ENCODE measurements around the gene INPP5E. TPM values are rescaled to one million over a fixed set of nuclear protein-coding genes. Genes with fewer than 3 reads are reported as not detected.

INPP5E gene
- total RNA-seq, 4 donors from 2014 or later, result 8.4 to 17.1 (median 12.5) TPM

DNA sequence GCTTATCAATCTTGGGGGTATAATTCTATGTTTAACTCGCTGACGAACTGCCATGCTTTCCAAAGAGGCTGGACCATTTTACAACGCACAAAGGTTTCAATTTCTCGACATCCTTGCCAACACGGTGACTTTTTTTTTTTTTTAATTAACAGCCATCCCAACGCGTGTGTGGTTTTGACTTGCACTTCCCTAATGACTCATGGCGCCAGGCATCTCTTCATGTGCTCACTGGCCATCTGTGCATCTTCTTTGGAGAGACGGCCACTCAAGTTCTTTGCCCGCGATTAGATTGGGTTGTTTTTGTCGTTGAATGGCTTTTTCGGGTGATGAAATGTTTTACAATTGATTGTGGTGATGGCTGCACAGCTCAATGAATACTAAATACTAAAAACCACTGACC is 53.6 kb downstream of the INPP5E start:
- Histone ChIP-seq H3K27me3 (no peaks in the 10 kb centered on the region), H3K36me3 (peaks cover 23 to 98% (median 88%) of the 10 kb centered on the region in 4 donors)
- TF ChIP-seq POLR2AphosphoS5 (IDR thresholded peaks at IDR 0.05) (no peak), POLR2A (IDR thresholded peaks at IDR 0.05; ENCODE audit: low read depth) (no peak), EP300 (IDR thresholded peaks at IDR 0.05) (no peak)
- TF ChIP-seq, protein P1, sequence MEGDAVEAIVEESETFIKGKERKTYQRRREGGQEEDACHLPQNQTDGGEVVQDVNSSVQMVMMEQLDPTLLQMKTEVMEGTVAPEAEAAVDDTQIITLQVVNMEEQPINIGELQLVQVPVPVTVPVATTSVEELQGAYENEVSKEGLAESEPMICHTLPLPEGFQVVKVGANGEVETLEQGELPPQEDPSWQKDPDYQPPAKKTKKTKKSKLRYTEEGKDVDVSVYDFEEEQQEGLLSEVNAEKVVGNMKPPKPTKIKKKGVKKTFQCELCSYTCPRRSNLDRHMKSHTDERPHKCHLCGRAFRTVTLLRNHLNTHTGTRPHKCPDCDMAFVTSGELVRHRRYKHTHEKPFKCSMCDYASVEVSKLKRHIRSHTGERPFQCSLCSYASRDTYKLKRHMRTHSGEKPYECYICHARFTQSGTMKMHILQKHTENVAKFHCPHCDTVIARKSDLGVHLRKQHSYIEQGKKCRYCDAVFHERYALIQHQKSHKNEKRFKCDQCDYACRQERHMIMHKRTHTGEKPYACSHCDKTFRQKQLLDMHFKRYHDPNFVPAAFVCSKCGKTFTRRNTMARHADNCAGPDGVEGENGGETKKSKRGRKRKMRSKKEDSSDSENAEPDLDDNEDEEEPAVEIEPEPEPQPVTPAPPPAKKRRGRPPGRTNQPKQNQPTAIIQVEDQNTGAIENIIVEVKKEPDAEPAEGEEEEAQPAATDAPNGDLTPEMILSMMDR (IDR thresholded peaks at IDR 0.05), result no peak

DNA sequence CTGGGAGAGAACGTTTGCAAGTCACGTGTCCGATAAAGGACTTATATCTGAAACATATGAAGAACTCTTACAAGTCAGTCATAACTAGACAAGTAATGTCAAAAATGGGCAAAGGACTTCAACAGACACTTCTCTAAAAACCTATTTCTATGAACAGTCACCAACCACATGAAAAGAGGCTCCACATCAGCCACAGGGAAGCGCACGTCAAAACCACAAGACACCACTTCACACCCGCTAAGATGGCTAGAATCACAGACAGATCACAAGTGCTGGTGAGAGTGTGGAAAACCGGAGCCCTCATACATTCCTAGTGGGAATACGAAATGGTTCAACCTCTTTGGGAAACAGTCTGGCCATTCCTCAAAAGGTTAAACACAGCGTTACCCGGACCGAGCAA is 54.6 kb downstream of the INPP5E start:
- 91% methylated on average over 11 of the region's 11 CpGs for WGBS
- intact Hi-C loops (cut with DNase I), result no loop called here
- no peak for TF ChIP-seq POLR2AphosphoS5 (IDR thresholded peaks at IDR 0.05)
- no peak for TF ChIP-seq EP300 (IDR thresholded peaks at IDR 0.05)
- TF ChIP-seq, protein P1 (IDR thresholded peaks at IDR 0.05), result no peak
- TF ChIP-seq POLR2A (IDR thresholded peaks at IDR 0.05; ENCODE audit: low read depth), result no peak
- no peaks in the 10 kb centered on the region for H3K4me1 ChIP-seq
- no peak for DNase-seq (ENCODE audit: extremely low spot score)
- no peaks in the 10 kb centered on the region for H3K27me3 ChIP-seq
- H3K27ac ChIP-seq (replicated peaks in 1 of 4), result no peak overlapping the region
- H3K36me3 ChIP-seq, result peaks cover 30 to 99% (median 96%) of the 10 kb centered on the region in 4 donors
- H3K9me3 ChIP-seq, result no peaks in the 10 kb centered on the region
- no peak overlapping the region for H3K4me3 ChIP-seq

More for the DNA sequence above, 53.6 kb downstream of the INPP5E start:
- Histone ChIP-seq H3K4me3 (no peak overlapping the region), H3K9me3 (no peaks in the 10 kb centered on the region), H3K27ac (replicated peaks in 1 of 4) (no peak overlapping the region), H3K4me1 (no peaks in the 10 kb centered on the region)
- DNase-seq (ENCODE audit: extremely low spot score), result no peak
- WGBS, result 91% methylated on average over 13 of the region's 13 CpGs
- intact Hi-C loops (cut with DNase I), result no loop called here

DNA sequence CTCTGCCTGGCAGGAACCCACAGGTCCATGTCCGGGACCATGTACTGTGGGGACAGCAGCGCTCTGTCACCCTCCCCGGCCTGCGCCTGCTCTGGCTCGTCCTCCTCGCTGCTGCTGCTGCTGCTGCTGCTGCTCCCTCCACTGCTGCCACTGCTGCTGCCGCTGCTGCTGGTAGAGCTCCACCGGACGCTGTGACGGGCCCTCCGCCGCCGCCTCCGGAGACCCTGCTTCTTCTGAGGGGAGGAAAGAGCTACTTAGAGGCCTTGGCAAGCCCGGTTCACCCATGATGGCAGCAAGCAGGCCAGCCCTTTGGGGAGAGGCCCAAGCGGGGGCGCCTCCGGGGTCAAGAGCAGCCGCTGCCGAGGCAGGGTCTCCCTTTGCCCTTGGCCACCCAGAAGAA is 56.2 kb downstream of the INPP5E start:
- Histone ChIP-seq H3K27me3 (no peaks in the 10 kb centered on the region), H3K4me1 (no peaks in the 10 kb centered on the region), H3K4me3 (no peak overlapping the region), H3K9me3 (no peaks in the 10 kb centered on the region), H3K27ac (replicated peaks in 1 of 4) (no peak overlapping the region), H3K36me3 (peaks cover 31 to 99% (median 97%) of the 10 kb centered on the region in 4 donors)
- no peak for DNase-seq (ENCODE audit: extremely low spot score)
- intact Hi-C loops (cut with DNase I), result no loop called here
- TF ChIP-seq POLR2AphosphoS5 (IDR thresholded peaks at IDR 0.05), result no peak
- TF ChIP-seq, protein P1 (IDR thresholded peaks at IDR 0.05), result no peak
- no peak for TF ChIP-seq POLR2A (IDR thresholded peaks at IDR 0.05; ENCODE audit: low read depth)
- no peak for TF ChIP-seq EP300 (IDR thresholded peaks at IDR 0.05)
- 100% methylated on average over 5 of the region's 20 CpGs for WGBS

DNA sequence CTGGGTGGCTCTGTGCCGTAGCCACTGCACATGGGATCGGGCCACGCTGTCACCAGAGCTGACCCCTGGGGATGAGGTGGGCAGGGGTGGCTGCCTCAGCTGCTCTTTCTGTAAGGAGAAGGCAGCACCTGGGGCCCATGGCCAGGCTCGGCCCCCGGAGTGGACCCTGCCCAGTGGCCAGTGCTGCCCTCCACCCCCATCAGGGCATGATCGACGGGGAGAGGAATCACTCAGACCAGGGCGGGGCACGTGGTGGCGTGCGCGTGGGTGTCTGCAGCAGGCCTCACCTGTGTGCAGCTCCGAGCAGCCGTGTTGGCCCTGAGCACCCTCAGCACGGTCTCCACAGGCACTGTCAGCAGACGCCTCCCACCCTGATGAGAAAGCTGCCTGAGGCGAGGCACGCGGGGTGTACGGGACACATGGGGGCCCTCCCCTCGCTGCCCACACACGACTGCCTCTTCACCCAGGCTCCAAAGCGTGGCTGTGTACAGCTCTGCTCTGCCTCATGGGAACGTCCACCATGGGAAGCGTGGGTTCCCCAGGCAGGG is 57.6 kb downstream of the INPP5E start:
- intact Hi-C loops (cut with DNase I), result no loop called here
- no peaks in the 10 kb centered on the region for H3K9me3 ChIP-seq
- no peaks in the 10 kb centered on the region for H3K4me1 ChIP-seq
- H3K27ac ChIP-seq (replicated peaks in 1 of 4), result no peak overlapping the region
- no peak for TF ChIP-seq POLR2A (IDR thresholded peaks at IDR 0.05; ENCODE audit: low read depth)
- TF ChIP-seq POLR2AphosphoS5 (IDR thresholded peaks at IDR 0.05), result no peak
- TF ChIP-seq, protein P1 (IDR thresholded peaks at IDR 0.05), result no peak
- TF ChIP-seq EP300 (IDR thresholded peaks at IDR 0.05), result no peak
- H3K4me3 ChIP-seq, result no peak overlapping the region
- H3K36me3 ChIP-seq, result peaks cover 19 to 93% (median 90%) of the 10 kb centered on the region in 4 donors
- DNase-seq (ENCODE audit: extremely low spot score), result no peak
- WGBS, result 96% methylated on average over 9 of the region's 25 CpGs
- H3K27me3 ChIP-seq, result no peaks in the 10 kb centered on the region

DNA sequence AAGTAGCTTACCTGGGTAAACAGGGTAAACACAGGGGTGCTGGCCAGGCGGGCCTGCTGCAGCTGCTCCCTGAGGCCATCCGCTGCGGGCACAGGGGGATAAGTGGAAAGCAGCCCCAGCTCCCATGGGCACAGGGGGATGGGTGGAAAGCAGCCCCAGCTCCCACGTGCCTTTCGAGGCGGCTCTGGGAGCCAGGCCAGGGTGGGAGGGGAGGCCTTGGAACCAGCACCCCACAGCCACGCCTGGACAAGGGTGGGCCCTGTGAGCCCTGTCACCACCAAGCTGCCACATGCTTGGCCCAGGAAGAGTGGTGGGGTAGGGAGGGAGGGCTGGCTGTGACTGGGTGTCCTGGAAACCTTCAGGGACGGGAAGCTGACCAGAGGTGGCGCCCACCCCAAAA is 58.3 kb downstream of the INPP5E start:
- Histone ChIP-seq H3K27ac (replicated peaks in 1 of 4) (no peak overlapping the region), H3K4me3 (no peak overlapping the region), H3K9me3 (no peaks in the 10 kb centered on the region), H3K27me3 (no peaks in the 10 kb centered on the region), H3K4me1 (no peaks in the 10 kb centered on the region), H3K36me3 (peaks cover 16 to 86% (median 83%) of the 10 kb centered on the region in 4 donors)
- intact Hi-C loops (cut with DNase I), result no loop called here
- 86% methylated on average over 5 of the region's 9 CpGs for WGBS
- TF ChIP-seq POLR2A (IDR thresholded peaks at IDR 0.05; ENCODE audit: low read depth), result no peak
- TF ChIP-seq, protein P1 (IDR thresholded peaks at IDR 0.05), result no peak
- no peak for TF ChIP-seq POLR2AphosphoS5 (IDR thresholded peaks at IDR 0.05)
- TF ChIP-seq EP300 (IDR thresholded peaks at IDR 0.05), result no peak
- DNase-seq (ENCODE audit: extremely low spot score), result no peak

Data from esophagus muscularis mucosa (tissue), 4 donors.